Ishikawa (cell line): ENCODE data around the gene KCTD16.

Source experiments
- CEBPB ChIP-seq: IDR thresholded peaks from 2 replicates; pipeline ENCODE4 v1.6.1; 2012
- EGR1 ChIP-seq: IDR thresholded peaks from 2 replicates; pipeline ENCODE4 v1.6.1; 2012
- EP300 ChIP-seq: IDR thresholded peaks from 2 replicates; pipeline ENCODE4 v1.6.1; 2012; ENCODE audit warnings: borderline replicate concordance
- RAD21 ChIP-seq: IDR thresholded peaks from 2 replicates; pipeline ENCODE4 v1.6.1; 2012; ENCODE audit warnings: low read depth
- TCF12 ChIP-seq: IDR thresholded peaks from 2 replicates; pipeline ENCODE4 v1.6.1; 2012; ENCODE audit warnings: low read depth
- USF1 ChIP-seq: IDR thresholded peaks from 2 replicates; pipeline ENCODE4 v1.6.1; 2012
- YY1 ChIP-seq: IDR thresholded peaks from 2 replicates; pipeline ENCODE4 v1.6.1; 2012; ENCODE audit warnings: low read depth

- no peak for TF ChIP-seq EP300
- no peak for TF ChIP-seq YY1
- no peak for TF ChIP-seq RAD21
- no peak for TF ChIP-seq CEBPB
- TF ChIP-seq EGR1: no peak
- TF ChIP-seq TCF12: no peak
- no peak for TF ChIP-seq USF1
Measured at GRCh38 chr5:144368556-144368955, 197.9 kb downstream of the KCTD16 start.
